AG10803 (cell line): Measurements from ENCODE around the gene MMD.
A peak's percentile ranks its signal among the peaks of the same experiment; 100 is the strongest.
"Not testable (repeated sequence)": the region's sequence is repeated elsewhere in the genome, so short reads cannot be mapped to it uniquely, and the experiment has no call there.

Experiments used
- DNase-seq: peaks from one replicate; pipeline ENCODE4 v3.0.0; 2010; ENCODE audit warnings: low read depth
- H3K4me3 ChIP-seq: 2 replicates; pipeline ENCODE4 v1.5.1; 2011; ENCODE audit warnings: mild to moderate bottlenecking, low read length, control low read depth
- CTCF ChIP-seq: conservative IDR thresholded peaks from 2 replicates; pipeline ENCODE4 v1.5.1; 2011; ENCODE audit warnings: mild to moderate bottlenecking, low read length, control low read depth, inconsistent platforms

The MMD gene

DNA sequence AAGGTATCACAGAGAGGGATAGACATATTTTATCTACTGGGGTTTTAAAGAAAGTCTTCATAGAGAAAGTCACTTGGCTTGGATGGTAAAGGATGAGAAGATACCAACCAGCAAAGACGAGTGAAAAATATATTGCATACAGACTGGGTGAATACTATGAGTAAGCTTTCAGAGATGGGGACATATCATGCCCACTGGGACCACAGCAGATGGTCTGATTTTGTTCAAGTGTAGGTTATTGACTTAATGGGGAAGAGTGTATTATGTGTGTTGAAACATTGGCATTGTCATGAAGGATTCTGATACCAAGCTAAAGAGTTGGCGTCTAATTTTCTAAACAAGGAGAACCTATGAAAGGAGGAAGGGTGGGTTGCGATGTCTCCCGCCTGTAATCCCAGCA is 13.8 kb upstream of the MMD start:
- TF ChIP-seq CTCF = no peak
- no peak overlapping the region for H3K4me3 ChIP-seq
- no peak for DNase-seq

GRCh38 chr17:55434721-55435120 is 13.1 kb upstream of the MMD start:
- no peak for TF ChIP-seq CTCF
- no peak for DNase-seq
- H3K4me3 ChIP-seq = no peak overlapping the region

DNA sequence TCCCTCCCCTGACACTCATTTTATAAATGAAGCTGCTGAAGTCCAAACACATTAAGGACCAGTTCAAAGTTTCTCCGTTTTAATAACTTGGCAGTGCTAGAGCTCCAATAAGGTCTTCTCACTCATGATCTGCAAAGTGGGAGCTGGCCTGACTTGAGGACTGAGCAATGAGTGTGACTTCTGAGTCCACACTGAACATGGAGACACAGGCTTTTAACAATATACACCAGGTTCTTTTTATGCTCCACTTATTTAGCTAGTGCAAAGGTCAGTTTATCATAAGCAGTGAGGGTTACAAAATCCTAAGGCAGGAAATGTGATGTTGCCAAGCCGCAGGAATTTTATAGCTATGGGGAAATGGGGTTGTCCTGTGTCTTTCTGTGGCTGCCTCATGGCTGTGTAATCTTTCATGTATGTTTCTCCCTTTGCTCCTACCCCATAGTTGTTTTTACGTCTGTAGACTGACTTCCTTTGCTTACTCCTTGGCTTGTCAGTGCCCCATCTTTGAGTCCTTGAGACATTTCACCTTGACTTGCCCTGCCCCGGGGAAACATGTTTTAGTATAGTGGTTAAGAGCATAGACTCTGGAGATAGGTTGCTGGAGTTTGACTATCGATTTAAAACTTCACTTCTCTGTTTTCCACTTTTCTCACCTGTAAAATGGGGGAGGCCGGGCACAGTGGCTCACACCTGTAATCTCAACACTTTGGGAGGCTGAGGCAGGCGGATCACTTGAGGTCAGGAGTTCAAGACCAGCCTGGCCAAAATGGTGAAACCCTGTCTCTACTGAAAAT is 12.2 kb upstream of the MMD start:
- peak; percentile 93 for DNase-seq
- H3K4me3 ChIP-seq = no peak overlapping the region
- TF ChIP-seq CTCF = no peak

DNA sequence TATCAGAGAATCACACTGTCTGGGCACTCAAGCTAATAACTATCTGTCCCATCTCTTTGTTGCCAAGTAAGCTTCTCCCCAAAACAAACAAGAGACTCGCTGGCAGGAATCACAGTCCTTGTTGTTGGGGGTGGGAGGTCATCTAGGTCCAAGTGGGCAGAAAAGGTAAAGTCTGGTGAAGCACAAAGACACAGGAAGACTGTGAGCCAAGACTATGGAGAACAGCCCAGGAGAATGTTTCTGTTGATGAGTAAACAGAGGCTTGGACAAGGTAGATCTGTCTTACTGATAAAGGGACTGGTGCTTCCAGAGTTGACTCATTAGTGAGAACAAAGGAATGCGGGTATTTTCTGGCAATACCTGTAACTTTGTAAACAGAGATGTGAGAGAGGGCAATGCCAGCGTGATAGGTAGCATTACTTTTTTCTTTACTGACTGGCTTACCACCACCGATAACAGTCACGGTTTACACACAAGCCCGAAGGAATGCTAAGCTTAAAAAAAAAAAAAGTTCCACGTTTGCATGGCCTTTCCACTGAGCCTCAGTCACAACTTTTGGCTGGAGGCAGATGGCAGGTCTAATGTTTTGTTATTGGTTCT is 11.5 kb upstream of the MMD start:
- DNase-seq = no peak
- no peak for TF ChIP-seq CTCF
- H3K4me3 ChIP-seq = no peak overlapping the region

GRCh38 chr17:55432358-55433028 is 10.9 kb upstream of the MMD start:
- no peak overlapping the region for H3K4me3 ChIP-seq
- TF ChIP-seq CTCF = no peak
- DNase-seq = peak; percentile 58

DNA sequence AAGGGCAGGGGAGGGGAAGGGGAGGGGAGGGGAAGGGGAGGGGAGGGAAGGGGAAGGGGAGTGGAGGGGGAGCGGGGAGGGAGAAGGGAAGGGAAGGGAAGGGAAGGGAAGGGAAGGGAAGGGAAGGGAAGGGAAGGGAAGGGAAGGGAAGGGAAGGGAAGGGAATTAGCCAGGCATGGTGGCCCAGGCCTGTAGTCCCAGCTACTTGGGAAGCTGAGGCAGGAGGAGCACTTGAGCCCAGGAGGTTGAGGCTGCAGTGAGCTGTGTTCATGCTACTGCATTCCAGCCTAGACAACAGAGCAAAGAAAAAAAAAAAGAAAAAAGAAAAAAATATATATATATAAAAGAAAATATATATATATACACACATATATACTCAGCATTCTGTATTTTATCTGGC is 10.3 kb upstream of the MMD start:
- DNase-seq, H3K4me3 ChIP-seq: not testable (repeated sequence)

- no peak for DNase-seq
- no peak overlapping the region for H3K4me3 ChIP-seq
- no peak for TF ChIP-seq CTCF
Observed at GRCh38 chr17:55430541-55431288, 9.1 kb upstream of the MMD start.
